Measurements from ENCODE around the gene NDUFS1.
"Not testable (repeated sequence)": the region's sequence is repeated elsewhere in the genome, so short reads cannot be mapped to it uniquely, and the experiment has no call there.

Gene NDUFS1

DNA sequence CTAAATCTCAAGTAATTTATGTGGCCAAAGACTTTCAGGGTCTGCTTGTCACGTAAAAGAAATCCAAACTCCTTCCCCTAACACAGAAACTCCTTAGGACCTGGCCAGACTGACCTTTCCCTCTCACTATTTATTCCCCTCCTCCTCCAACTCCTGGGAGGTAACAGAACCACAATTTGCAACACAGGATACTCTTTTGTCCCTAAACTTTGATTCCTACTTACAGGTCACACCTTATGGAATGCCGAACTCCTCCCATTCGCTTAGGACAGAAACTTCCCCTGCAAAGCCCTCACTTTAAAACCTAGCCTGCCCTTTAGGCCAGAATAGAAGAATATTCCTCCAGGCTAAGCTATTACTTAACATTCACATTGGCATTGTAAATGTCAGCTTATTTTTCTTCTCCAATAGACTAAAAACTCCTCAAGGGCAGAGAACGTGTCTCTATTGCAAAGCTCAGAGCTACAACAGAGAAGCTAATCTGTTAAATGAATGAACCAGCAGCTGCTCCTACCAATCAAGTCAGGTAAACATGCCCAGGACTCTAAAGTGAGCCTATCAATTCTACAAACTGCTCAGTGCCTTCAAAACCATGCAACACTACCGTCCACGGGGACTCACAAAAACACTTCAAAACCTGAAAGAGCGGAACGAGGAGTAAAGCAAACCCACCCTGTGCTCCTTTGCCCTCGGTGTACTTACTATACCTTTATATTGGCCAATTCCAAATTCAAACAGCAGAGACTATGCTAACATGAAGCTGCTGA, 79.4 kb downstream of the NDUFS1 start:
- Histone ChIP-seq H3K4me2 (ENCODE audit: low read length) (no peak overlapping the region), H3K4me1 (ENCODE audit: low read length) (peaks cover 7% of the 10 kb centered on the region), H3K9me3 (ENCODE audit: insufficient read depth, low read length) (no peaks in the 10 kb centered on the region), H3K27me3 (ENCODE audit: low read depth, low read length) (no peaks in the 10 kb centered on the region), H3K9ac (ENCODE audit: low read length) (no peak overlapping the region), H2AFZ (ENCODE audit: low read depth, low read length) (no peak overlapping the region), H3K79me2 (ENCODE audit: low read length) (peaks cover 95% of the 10 kb centered on the region), H3K27ac (ENCODE audit: low read length) (no peak overlapping the region), H4K20me1 (ENCODE audit: insufficient read depth, low read length) (peaks cover 41% of the 10 kb centered on the region), H3K4me3 (ENCODE audit: low read length) (no peak overlapping the region), H3K36me3 (replicated peaks; ENCODE audit: low read depth, low read length) (no peaks in the 10 kb centered on the region)
- TF ChIP-seq, protein P1, sequence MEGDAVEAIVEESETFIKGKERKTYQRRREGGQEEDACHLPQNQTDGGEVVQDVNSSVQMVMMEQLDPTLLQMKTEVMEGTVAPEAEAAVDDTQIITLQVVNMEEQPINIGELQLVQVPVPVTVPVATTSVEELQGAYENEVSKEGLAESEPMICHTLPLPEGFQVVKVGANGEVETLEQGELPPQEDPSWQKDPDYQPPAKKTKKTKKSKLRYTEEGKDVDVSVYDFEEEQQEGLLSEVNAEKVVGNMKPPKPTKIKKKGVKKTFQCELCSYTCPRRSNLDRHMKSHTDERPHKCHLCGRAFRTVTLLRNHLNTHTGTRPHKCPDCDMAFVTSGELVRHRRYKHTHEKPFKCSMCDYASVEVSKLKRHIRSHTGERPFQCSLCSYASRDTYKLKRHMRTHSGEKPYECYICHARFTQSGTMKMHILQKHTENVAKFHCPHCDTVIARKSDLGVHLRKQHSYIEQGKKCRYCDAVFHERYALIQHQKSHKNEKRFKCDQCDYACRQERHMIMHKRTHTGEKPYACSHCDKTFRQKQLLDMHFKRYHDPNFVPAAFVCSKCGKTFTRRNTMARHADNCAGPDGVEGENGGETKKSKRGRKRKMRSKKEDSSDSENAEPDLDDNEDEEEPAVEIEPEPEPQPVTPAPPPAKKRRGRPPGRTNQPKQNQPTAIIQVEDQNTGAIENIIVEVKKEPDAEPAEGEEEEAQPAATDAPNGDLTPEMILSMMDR (IDR thresholded peaks at IDR 0.05; ENCODE audit: low read depth, low read length) = no peak
- TF ChIP-seq EZH2phosphoT487 (IDR thresholded peaks at IDR 0.05; ENCODE audit: low read depth) = no peak

- H3K36me3 ChIP-seq (replicated peaks; ENCODE audit: low read depth, low read length); H2AFZ ChIP-seq (ENCODE audit: low read depth, low read length); H3K27me3 ChIP-seq (ENCODE audit: low read depth, low read length); H3K4me1 ChIP-seq (ENCODE audit: low read length); H3K4me2 ChIP-seq (ENCODE audit: low read length); H3K4me3 ChIP-seq (ENCODE audit: low read length); H3K27ac ChIP-seq (ENCODE audit: low read length); H3K9ac ChIP-seq (ENCODE audit: low read length); H3K9me3 ChIP-seq (ENCODE audit: insufficient read depth, low read length): not testable (repeated sequence)
- peaks cover 94% of the 10 kb centered on the region for H3K79me2 ChIP-seq (ENCODE audit: low read length)
- peaks cover 49% of the 10 kb centered on the region for H4K20me1 ChIP-seq (ENCODE audit: insufficient read depth, low read length)
These were observed 81.4 kb downstream of the NDUFS1 start for GRCh38 chr2:206077879-206078278.

DNA sequence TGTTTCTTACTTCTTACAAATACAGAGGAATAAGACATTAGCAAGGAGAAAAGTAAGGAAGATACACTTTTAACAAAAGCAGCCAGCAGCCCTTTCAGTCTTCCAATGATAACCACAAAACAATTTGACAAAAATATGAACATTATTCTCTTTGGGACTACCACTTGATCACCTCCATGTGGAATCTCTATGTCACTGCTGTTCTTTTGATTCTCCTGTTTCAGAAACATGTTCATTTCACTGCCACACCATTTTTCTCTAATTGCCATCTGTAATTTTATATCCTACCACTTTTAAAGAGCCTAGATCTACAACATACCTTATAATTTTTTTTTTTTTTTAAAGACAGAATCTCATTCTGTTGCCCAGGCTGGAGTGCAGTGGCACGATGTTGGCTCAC, 84.1 kb downstream of the NDUFS1 start:
- Histone ChIP-seq H3K4me3 (ENCODE audit: low read length) (no peak overlapping the region), H3K27me3 (ENCODE audit: low read depth, low read length) (no peaks in the 10 kb centered on the region), H3K36me3 (replicated peaks; ENCODE audit: low read depth, low read length) (no peaks in the 10 kb centered on the region), H2AFZ (ENCODE audit: low read depth, low read length) (no peak overlapping the region), H3K79me2 (ENCODE audit: low read length) (peaks cover 84% of the 10 kb centered on the region), H3K4me1 (ENCODE audit: low read length) (no peaks in the 10 kb centered on the region), H3K27ac (ENCODE audit: low read length) (no peak overlapping the region), H3K9ac (ENCODE audit: low read length) (no peak overlapping the region), H3K4me2 (ENCODE audit: low read length) (no peak overlapping the region), H3K9me3 (ENCODE audit: insufficient read depth, low read length) (no peaks in the 10 kb centered on the region), H4K20me1 (ENCODE audit: insufficient read depth, low read length) (peaks cover 46% of the 10 kb centered on the region)
- TF ChIP-seq, protein P1 (IDR thresholded peaks at IDR 0.05; ENCODE audit: low read depth, low read length) = no peak
- TF ChIP-seq EZH2phosphoT487 (IDR thresholded peaks at IDR 0.05; ENCODE audit: low read depth) = no peak

DNA sequence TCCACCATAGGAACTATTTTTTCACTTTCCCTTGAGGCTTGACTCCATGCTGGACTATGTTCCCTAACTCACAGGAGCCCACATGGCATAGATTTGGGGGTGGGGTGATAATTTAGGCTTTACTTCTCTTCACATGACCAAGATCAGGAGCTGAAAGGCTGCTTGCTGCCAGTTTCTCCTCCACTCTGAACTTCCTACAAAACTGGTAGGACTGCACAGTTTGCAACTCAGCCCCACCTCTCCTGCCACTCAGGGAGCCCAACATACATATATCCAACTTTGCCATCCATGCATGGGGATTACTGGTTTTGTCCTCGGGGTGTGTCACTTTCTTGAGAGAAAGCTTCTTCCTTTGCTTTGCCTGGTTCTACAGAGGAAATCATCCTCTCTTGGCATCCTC, 87.4 kb downstream of the NDUFS1 start:
- Histone ChIP-seq H3K27me3 (ENCODE audit: low read depth, low read length) (no peaks in the 10 kb centered on the region), H3K9ac (ENCODE audit: low read length) (no peak overlapping the region), H3K27ac (ENCODE audit: low read length) (no peak overlapping the region), H4K20me1 (ENCODE audit: insufficient read depth, low read length) (peaks cover 36% of the 10 kb centered on the region), H3K9me3 (ENCODE audit: insufficient read depth, low read length) (no peaks in the 10 kb centered on the region), H3K4me2 (ENCODE audit: low read length) (no peak overlapping the region), H3K36me3 (replicated peaks; ENCODE audit: low read depth, low read length) (no peaks in the 10 kb centered on the region), H2AFZ (ENCODE audit: low read depth, low read length) (no peak overlapping the region), H3K79me2 (ENCODE audit: low read length) (peaks cover 76% of the 10 kb centered on the region), H3K4me1 (ENCODE audit: low read length) (no peaks in the 10 kb centered on the region), H3K4me3 (ENCODE audit: low read length) (no peak overlapping the region)
- TF ChIP-seq, protein P1 (IDR thresholded peaks at IDR 0.05; ENCODE audit: low read depth, low read length) = no peak
- no peak for TF ChIP-seq EZH2phosphoT487 (IDR thresholded peaks at IDR 0.05; ENCODE audit: low read depth)
